Karpas-422 (cell line): ENCODE data around the gene PRUNE1. TPM values are rescaled to one million over a fixed set of nuclear protein-coding genes. Genes with fewer than 3 reads are reported as not detected.
A peak's percentile ranks its signal among the peaks of the same experiment; 100 is the strongest.

Experiments used
- DNase-seq: peaks from one replicate; pipeline ENCODE4 v3.0.0-alpha.2; 2015
- H2AFZ ChIP-seq: fragments of 200-600 bp; sonication (generic); 2 replicates; pipeline ENCODE4 v1.6.1; 2014; ENCODE audit warnings: antibody characterized with exemption, low read length, mixed read lengths
- H3K27ac ChIP-seq: fragments of 200-600 bp; sonication (generic); 2 replicates; pipeline ENCODE4 v1.5.1; 2014; ENCODE audit warnings: mild to moderate bottlenecking, low read length, moderate library complexity
- H3K27me3 ChIP-seq: fragments of 200-600 bp; sonication (generic); 2 replicates; pipeline ENCODE4 v1.6.1; 2014; ENCODE audit warnings: low read length, mixed read lengths
- H3K36me3 ChIP-seq: fragments of 200-600 bp; sonication (generic); 2 replicates; pipeline ENCODE4 v1.6.1; 2014; ENCODE audit warnings: low read length, mixed read lengths; ENCODE audit not compliant: insufficient read depth
- H3K4me1 ChIP-seq: fragments of 200-600 bp; sonication (generic); 2 replicates; pipeline ENCODE4 v1.6.1; 2014; ENCODE audit warnings: mild to moderate bottlenecking, low read length, mixed read lengths
- H3K4me2 ChIP-seq: fragments of 200-600 bp; sonication (generic); 2 replicates; pipeline ENCODE4 v1.6.1; 2014; ENCODE audit warnings: low read length, low read depth, mild to moderate bottlenecking; ENCODE audit not compliant: poor library complexity, severe bottlenecking
- H3K4me3 ChIP-seq: fragments of 200-600 bp; sonication (generic); 2 replicates; pipeline ENCODE4 v1.5.1; 2014; ENCODE audit warnings: mild to moderate bottlenecking, antibody characterized with exemption, low read length, mixed read lengths
- H3K79me2 ChIP-seq: fragments of 200-600 bp; sonication (generic); 2 replicates; pipeline ENCODE4 v1.6.1; 2014; ENCODE audit warnings: mild to moderate bottlenecking, low read length, mixed read lengths
- H3K9ac ChIP-seq: fragments of 200-600 bp; sonication (generic); 2 replicates; pipeline ENCODE4 v1.6.0; 2014; ENCODE audit warnings: low read length
- H3K9me2 ChIP-seq: fragments of 200-600 bp; sonication (generic), shearing (Covaris generic); replicated peaks from 2 replicates; pipeline ENCODE4 v1.6.0; 2014; ENCODE audit warnings: mild to moderate bottlenecking, low read length, moderate library complexity; ENCODE audit not compliant: insufficient read depth
- H3K9me3 ChIP-seq: fragments of 300-700, 200-600 bp; sonication (generic); 2 replicates; pipeline ENCODE4 v1.6.1; 2014; ENCODE audit warnings: low read length, mixed read lengths
- H4K20me1 ChIP-seq: fragments of 200-600 bp; sonication (generic); 2 replicates; pipeline ENCODE4 v1.6.1; 2014; ENCODE audit warnings: mild to moderate bottlenecking, antibody characterized with exemption, low read length, low read depth; ENCODE audit not compliant: insufficient read depth
- total RNA-seq: library from RNA; depleted of rRNA; stranded (reverse); fragments of >200 nt; shearing (Covaris generic); gene quantifications from 2 replicates; pipeline ENCODE4 v1.2.3, GENCODE V29; 2014; ENCODE audit warnings: low replicate concordance

The PRUNE1 gene
- total RNA-seq, 1 experiment from 2014 or later = 28.8 TPM

GRCh38 chr1:151054971-151055547, 46.8 kb downstream of the PRUNE1 start:
- no peak overlapping the region for H3K27ac ChIP-seq
- H3K4me3 ChIP-seq = no peak overlapping the region
- peaks cover 47% of the 10 kb centered on the region for H3K79me2 ChIP-seq
- no peaks in the 10 kb centered on the region for H3K27me3 ChIP-seq
- no peak overlapping the region for H3K4me2 ChIP-seq
- H3K9me3 ChIP-seq = no peaks in the 10 kb centered on the region
- no peak for DNase-seq
- H3K9ac ChIP-seq = no peak overlapping the region
- H4K20me1 ChIP-seq = peaks cover 23% of the 10 kb centered on the region
- H2AFZ ChIP-seq = no peak overlapping the region
- H3K36me3 ChIP-seq = peaks cover 38% of the 10 kb centered on the region
- H3K9me2 ChIP-seq = no peaks in the 10 kb centered on the region
- peaks cover 22% of the 10 kb centered on the region for H3K4me1 ChIP-seq

GRCh38 chr1:151055581-151055980, 47.3 kb downstream of the PRUNE1 start:
- no peak for DNase-seq
- no peak overlapping the region for H3K4me3 ChIP-seq
- H3K36me3 ChIP-seq = peaks cover 38% of the 10 kb centered on the region
- no peaks in the 10 kb centered on the region for H3K9me2 ChIP-seq
- H4K20me1 ChIP-seq = peaks cover 23% of the 10 kb centered on the region
- no peaks in the 10 kb centered on the region for H3K9me3 ChIP-seq
- H3K9ac ChIP-seq = no peak overlapping the region
- peaks cover 53% of the 10 kb centered on the region for H3K79me2 ChIP-seq
- no peak overlapping the region for H2AFZ ChIP-seq
- peaks cover 22% of the 10 kb centered on the region for H3K4me1 ChIP-seq
- no peak overlapping the region for H3K27ac ChIP-seq
- H3K27me3 ChIP-seq = no peaks in the 10 kb centered on the region
- no peak overlapping the region for H3K4me2 ChIP-seq

- Histone ChIP-seq H3K4me1 (peaks cover 26% of the 10 kb centered on the region), H3K9me3 (no peaks in the 10 kb centered on the region), H3K9ac (no peak overlapping the region; the same call in 1 of the 2 replicates), H3K4me3 (no peak overlapping the region), H2AFZ (no peak overlapping the region), H4K20me1 (peaks cover 23% of the 10 kb centered on the region), H3K27ac (no peak overlapping the region), H3K36me3 (peaks cover 38% of the 10 kb centered on the region), H3K9me2 (no peaks in the 10 kb centered on the region), H3K4me2 (peak overlapping the region; percentile 6), H3K27me3 (no peaks in the 10 kb centered on the region), H3K79me2 (peaks cover 58% of the 10 kb centered on the region)
- DNase-seq = no peak
Observed at GRCh38 chr1:151056149-151056548, 47.9 kb downstream of the PRUNE1 start.

- H3K27me3 ChIP-seq = no peaks in the 10 kb centered on the region
- peak overlapping the region; percentile 95 for H3K4me2 ChIP-seq
- H3K9me2 ChIP-seq = no peaks in the 10 kb centered on the region
- peak; percentile 49 for DNase-seq
- no peaks in the 10 kb centered on the region for H3K9me3 ChIP-seq
- peak overlapping the region; percentile 88 for H3K9ac ChIP-seq
- no peak overlapping the region for H2AFZ ChIP-seq
- peak overlapping the region; percentile 77 for H3K27ac ChIP-seq
- peaks cover 82% of the 10 kb centered on the region for H3K79me2 ChIP-seq
- H3K4me1 ChIP-seq = peaks cover 40% of the 10 kb centered on the region
- peaks cover 31% of the 10 kb centered on the region; the same call in 1 of the 2 replicates for H3K36me3 ChIP-seq
- H4K20me1 ChIP-seq = peaks cover 23% of the 10 kb centered on the region
- peak overlapping the region; percentile 80 for H3K4me3 ChIP-seq
Observed at GRCh38 chr1:151058692-151059091, 50.4 kb downstream of the PRUNE1 start.

- peaks cover 27% of the 10 kb centered on the region; the same call in 1 of the 2 replicates for H3K36me3 ChIP-seq
- peak within 1 kb of the TSS; percentile 88 for H3K9ac ChIP-seq
- peaks cover 43% of the 10 kb centered on the region for H3K4me1 ChIP-seq
- H3K27ac ChIP-seq = peak within 1 kb of the TSS; percentile 77
- H2AFZ ChIP-seq = peak within 1 kb of the TSS; percentile 52
- no peaks in the 10 kb centered on the region for H3K27me3 ChIP-seq
- H3K4me3 ChIP-seq = peak within 1 kb of the TSS; percentile 80
- peak within 1 kb of the TSS; percentile 95 for H3K4me2 ChIP-seq
- DNase-seq = peak; percentile 96
- peaks cover 23% of the 10 kb centered on the region for H4K20me1 ChIP-seq
- H3K79me2 ChIP-seq = peaks cover 87% of the 10 kb centered on the region
- no peaks in the 10 kb centered on the region for H3K9me2 ChIP-seq
- H3K9me3 ChIP-seq = no peaks in the 10 kb centered on the region
Observed at GRCh38 chr1:151059109-151060006, 51.1 kb downstream of the PRUNE1 start, which contains the start of gene CDC42SE1. CDC42SE1 (minus strand) TSS chr1:151059622; CDS start chr1:151055730, 3,892 bp downstream.

- Histone ChIP-seq H3K4me1 (peaks cover 51% of the 10 kb centered on the region), H3K36me3 (peaks cover 19% of the 10 kb centered on the region; the same call in 1 of the 2 replicates), H4K20me1 (peaks cover 23% of the 10 kb centered on the region), H3K4me2 (peak within 1 kb of the TSS; percentile 95), H3K27ac (peak within 1 kb of the TSS; percentile 77), H3K9ac (peak within 1 kb of the TSS; percentile 88), H3K9me2 (no peaks in the 10 kb centered on the region), H3K27me3 (no peaks in the 10 kb centered on the region), H3K79me2 (peaks cover 95% of the 10 kb centered on the region), H3K4me3 (peak within 1 kb of the TSS; percentile 80), H3K9me3 (no peaks in the 10 kb centered on the region), H2AFZ (peak within 1 kb of the TSS; percentile 52)
- DNase-seq = peak; percentile 87
Observed at GRCh38 chr1:151060007-151060656, 51.9 kb downstream of the PRUNE1 start, which contains the start of gene MLLT11. MLLT11 (plus strand) TSS chr1:151060397; CDS start chr1:151067225, 6,828 bp downstream.

- peak overlapping the region; percentile 95 for H3K4me2 ChIP-seq
- H3K79me2 ChIP-seq = peaks cover 97% of the 10 kb centered on the region
- peaks cover 12% of the 10 kb centered on the region; the same call in 1 of the 2 replicates for H3K36me3 ChIP-seq
- peak overlapping the region; percentile 80 for H3K4me3 ChIP-seq
- peak; percentile 73 for DNase-seq
- H3K9me2 ChIP-seq = no peaks in the 10 kb centered on the region
- H2AFZ ChIP-seq = peak overlapping the region; percentile 52
- H4K20me1 ChIP-seq = peaks cover 23% of the 10 kb centered on the region
- H3K9me3 ChIP-seq = no peaks in the 10 kb centered on the region
- peaks cover 53% of the 10 kb centered on the region for H3K4me1 ChIP-seq
- H3K27ac ChIP-seq = peak overlapping the region; percentile 77
- H3K9ac ChIP-seq = peak overlapping the region; percentile 88
- no peaks in the 10 kb centered on the region for H3K27me3 ChIP-seq
Observed at GRCh38 chr1:151060657-151061421, 52.6 kb downstream of the PRUNE1 start.
